C4-2B (cell line): ENCODE measurements around the gene TTC4.

Experiments used
- CTCF ChIP-seq: fragments of 450-650 bp; conservative IDR thresholded peaks from 2 replicates; pipeline ENCODE4 v1.5.1; 2017; ENCODE audit warnings: mild to moderate bottlenecking
- ZFX ChIP-seq: fragments of 450-650 bp; IDR thresholded peaks from 2 replicates; pipeline ENCODE4 v1.6.1; 2017

GRCh38 chr1:54696262-54696661 is 19.4 kb upstream of the TTC4 start:
- TF ChIP-seq CTCF (no peak), ZFX (no peak)
